DND-41 (cell line): ENCODE data around the gene GDI1.

ENCODE experiments used
- EZH2 ChIP-seq: IDR thresholded peaks from 3 replicates; pipeline ENCODE4 v1.6.1; 2012; ENCODE audit warnings: borderline replicate concordance, low read depth, mild to moderate bottlenecking, moderate library complexity, low read length, inconsistent platforms; ENCODE audit not compliant: severe bottlenecking
- TF ChIP-seq, protein P1 (sequence below): IDR thresholded peaks from 2 replicates; pipeline ENCODE4 v1.5.1; 2012; ENCODE audit warnings: borderline replicate concordance, low read length, moderate library complexity, mild to moderate bottlenecking; ENCODE audit not compliant: poor library complexity, severe bottlenecking; ENCODE audit errors: extremely low read depth

- TF ChIP-seq, protein P1, sequence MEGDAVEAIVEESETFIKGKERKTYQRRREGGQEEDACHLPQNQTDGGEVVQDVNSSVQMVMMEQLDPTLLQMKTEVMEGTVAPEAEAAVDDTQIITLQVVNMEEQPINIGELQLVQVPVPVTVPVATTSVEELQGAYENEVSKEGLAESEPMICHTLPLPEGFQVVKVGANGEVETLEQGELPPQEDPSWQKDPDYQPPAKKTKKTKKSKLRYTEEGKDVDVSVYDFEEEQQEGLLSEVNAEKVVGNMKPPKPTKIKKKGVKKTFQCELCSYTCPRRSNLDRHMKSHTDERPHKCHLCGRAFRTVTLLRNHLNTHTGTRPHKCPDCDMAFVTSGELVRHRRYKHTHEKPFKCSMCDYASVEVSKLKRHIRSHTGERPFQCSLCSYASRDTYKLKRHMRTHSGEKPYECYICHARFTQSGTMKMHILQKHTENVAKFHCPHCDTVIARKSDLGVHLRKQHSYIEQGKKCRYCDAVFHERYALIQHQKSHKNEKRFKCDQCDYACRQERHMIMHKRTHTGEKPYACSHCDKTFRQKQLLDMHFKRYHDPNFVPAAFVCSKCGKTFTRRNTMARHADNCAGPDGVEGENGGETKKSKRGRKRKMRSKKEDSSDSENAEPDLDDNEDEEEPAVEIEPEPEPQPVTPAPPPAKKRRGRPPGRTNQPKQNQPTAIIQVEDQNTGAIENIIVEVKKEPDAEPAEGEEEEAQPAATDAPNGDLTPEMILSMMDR: no peak
- no peak for TF ChIP-seq EZH2
These were observed 27.9 kb downstream of the GDI1 start for GRCh38 chrX:154464806-154465365.
